ENCODE measurements around the gene MUC5B.

- no peak for TF ChIP-seq CTCF (IDR thresholded peaks at IDR 0.05)
- TF ChIP-seq POLR2A (IDR thresholded peaks at IDR 0.05): no peak
Measured at GRCh38 chr11:1288426-1289151, 65.7 kb downstream of the MUC5B start.

Data from ovary (tissue), 3 donors.